Epithelial cell of proximal tubule (primary cell): Measurements from ENCODE around the gene ACHE. TPM values are rescaled to one million over a fixed set of nuclear protein-coding genes. Genes with fewer than 3 reads are reported as not detected.
"Not testable (repeated sequence)": the region's sequence is repeated elsewhere in the genome, so short reads cannot be mapped to it uniquely, and the experiment has no call there.

Experiments
- DNase-seq: peaks from one replicate; pipeline ENCODE4 v3.0.0-alpha.2; 2011; ENCODE audit warnings: low read depth
- H3K4me3 ChIP-seq: 2 replicates; pipeline ENCODE4 v1.5.1; 2011; ENCODE audit warnings: low read depth, mild to moderate bottlenecking, low read length
- total RNA-seq: library from RNA; depleted of rRNA; stranded (reverse); fragments of >200 nt; gene quantifications from 2 replicates; pipeline ENCODE4 v1.2.3, GENCODE V29; 2015
- TF ChIP-seq, protein P1 (sequence below): conservative IDR thresholded peaks from 2 replicates; pipeline ENCODE4 v1.5.1; 2012; ENCODE audit warnings: low read depth, mild to moderate bottlenecking, low read length

Gene ACHE
- total RNA-seq = 0.51 and 3.3 TPM in 2 replicates

DNA sequence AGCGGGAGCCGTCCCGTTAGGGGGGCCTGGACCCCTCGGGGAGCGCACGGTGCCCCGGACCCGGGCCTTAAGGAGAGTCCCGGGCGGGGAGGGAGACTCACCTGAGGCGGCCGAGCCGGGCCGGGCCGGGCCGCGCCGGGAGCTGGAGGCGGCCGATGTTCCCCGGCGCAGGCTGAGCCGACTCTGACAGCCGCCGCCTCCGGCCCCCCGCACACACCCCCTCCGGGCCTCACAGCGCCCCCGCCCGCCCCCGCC lies at the start of gene ACHE:
Gene ACHE, minus strand, starts transcription at position 188 of the 255 bp plus-strand sequence. CDS start 1,656 bp downstream, outside the sequence.
- H3K4me3 ChIP-seq = peak within 1 kb of the TSS; percentile 45
- TF ChIP-seq, protein P1, sequence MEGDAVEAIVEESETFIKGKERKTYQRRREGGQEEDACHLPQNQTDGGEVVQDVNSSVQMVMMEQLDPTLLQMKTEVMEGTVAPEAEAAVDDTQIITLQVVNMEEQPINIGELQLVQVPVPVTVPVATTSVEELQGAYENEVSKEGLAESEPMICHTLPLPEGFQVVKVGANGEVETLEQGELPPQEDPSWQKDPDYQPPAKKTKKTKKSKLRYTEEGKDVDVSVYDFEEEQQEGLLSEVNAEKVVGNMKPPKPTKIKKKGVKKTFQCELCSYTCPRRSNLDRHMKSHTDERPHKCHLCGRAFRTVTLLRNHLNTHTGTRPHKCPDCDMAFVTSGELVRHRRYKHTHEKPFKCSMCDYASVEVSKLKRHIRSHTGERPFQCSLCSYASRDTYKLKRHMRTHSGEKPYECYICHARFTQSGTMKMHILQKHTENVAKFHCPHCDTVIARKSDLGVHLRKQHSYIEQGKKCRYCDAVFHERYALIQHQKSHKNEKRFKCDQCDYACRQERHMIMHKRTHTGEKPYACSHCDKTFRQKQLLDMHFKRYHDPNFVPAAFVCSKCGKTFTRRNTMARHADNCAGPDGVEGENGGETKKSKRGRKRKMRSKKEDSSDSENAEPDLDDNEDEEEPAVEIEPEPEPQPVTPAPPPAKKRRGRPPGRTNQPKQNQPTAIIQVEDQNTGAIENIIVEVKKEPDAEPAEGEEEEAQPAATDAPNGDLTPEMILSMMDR = no peak
- DNase-seq = no peak

DNA sequence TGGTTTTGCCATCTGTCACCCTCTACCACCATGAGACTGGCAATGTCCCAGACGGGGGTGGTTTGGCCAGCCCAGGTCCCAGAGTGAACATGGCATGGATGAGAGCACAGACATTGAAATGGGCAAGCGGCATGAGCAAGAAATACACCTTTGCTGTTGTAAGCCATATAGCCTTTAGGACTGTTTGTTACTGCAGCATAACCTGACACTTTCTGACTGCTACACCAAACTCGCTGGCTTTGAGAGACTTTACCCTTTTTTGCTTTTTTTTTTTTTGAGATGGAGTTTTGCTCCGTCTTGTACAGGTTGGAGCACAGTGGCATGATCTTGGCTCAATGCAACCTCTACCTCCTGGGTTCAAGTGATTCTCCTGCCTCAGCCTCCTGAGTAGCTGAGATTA lies 48.5 kb upstream of the ACHE start:
- TF ChIP-seq, protein P1 = no peak
- no peak overlapping the region for H3K4me3 ChIP-seq
- no peak for DNase-seq

DNA sequence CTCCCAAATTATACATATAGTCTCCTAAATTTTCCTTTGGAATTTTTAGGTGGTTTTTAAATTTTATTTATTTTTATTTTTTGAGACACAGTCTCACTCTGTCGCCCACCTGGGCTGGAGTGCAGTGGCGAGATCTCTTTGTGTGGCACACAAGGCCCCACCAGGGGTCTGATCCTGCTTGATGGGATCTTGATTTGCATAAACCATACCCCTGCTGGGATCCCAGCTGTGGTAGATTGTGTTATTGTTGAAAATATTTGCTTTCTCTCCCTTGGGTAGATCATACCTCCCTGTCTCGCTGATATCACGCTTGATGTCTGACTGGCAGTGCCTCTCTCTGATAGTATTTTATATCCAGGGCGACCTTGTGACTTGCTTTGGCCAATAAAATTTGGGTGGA lies 48.0 kb upstream of the ACHE start:
- no peak for DNase-seq
- no peak overlapping the region for H3K4me3 ChIP-seq
- TF ChIP-seq, protein P1 = no peak

DNA sequence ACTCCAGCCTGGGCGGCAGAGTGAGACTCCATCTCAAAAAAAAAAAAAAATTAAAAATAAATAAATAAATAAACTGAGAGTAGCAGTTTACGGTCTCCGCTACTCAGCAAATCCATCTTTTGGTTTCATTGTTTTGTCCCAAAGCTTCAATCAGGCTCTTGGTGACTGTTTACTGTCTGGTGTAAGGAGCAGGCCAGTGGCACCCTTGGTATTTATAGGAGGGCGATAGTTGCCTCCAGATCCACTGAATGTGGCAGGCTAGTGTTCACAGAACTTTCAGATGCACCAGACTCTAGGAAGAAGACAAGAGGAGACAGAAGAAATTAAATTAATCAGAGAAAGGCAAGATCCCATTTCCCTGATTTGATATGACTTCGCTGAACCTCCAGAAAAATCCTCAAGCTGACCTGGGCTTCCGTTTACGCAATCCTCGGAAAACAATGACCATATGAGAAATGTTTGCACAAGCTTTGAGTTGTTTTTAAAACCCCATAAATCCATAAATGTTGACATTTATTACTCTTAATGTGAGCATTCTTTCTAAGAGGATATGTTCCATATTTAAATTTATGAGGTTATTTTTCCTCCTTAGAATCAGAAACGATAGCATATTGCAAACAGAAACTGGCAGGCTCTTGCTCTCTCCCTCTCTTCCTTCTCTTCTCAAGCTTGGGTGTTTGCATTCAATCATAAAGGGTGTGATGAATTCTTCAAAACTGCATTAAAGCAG lies 46.5 kb upstream of the ACHE start:
- DNase-seq = no peak
- no peak overlapping the region for H3K4me3 ChIP-seq
- TF ChIP-seq, protein P1 = no peak

DNA sequence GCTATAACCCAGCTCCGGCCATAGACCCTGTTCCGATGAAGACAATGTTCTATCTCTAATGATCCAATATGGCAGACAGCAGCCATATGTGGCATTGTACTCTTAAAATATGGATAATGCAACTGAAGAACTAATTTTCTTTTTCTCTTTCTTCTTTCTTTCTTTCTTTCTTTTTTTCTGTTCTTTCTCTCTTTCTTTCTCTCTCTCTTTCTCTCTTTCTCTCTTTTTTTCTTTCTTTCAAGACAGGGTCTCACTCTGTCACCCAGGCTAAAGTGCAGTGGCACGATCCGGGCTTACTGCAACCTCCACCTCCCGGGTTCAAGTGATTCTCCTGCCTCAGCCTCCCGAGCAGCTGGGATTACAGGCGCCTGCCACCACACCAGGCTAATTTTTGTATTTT lies 40.5 kb upstream of the ACHE start:
- not testable (repeated sequence) for DNase-seq, H3K4me3 ChIP-seq

DNA sequence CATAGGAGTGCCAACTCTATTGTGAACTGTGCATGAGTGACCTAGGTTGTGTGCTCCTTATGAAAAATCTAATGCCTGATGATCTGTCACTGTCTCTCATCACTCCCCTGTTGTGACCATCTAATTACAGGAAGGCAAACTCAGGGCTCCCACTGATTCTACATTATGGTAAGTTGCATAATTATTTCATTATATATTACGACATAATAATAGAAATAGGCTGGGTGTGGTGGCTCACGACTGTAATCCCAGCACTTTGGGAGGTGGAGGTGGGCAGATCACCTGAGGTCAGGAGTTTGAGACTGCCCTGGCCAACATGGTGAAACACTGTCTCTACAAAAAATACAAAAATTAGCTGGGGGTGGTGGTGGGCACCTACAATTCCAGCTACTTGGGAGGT lies 39.7 kb upstream of the ACHE start:
- DNase-seq, H3K4me3 ChIP-seq: not testable (repeated sequence)

DNA sequence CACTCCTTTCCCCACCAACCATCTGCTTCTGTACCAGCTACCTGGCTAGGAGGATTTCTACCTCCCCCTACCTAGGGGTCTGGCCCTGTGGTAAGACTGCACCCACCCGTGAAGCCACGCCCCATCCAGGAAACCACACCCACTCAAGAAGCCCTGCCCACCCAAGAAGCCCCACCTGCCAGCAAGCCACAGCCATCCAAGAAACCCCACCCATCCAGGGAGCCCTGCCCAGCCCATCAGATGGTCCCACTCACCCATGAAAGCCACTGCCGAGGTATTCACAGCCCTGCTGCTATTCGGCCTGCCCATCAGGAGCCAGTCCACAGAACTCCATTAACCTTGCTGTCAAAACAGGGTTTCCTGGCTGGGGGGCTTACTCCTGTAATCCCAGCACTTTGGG lies 38.0 kb upstream of the ACHE start:
- TF ChIP-seq, protein P1 = no peak
- no peak overlapping the region for H3K4me3 ChIP-seq
- DNase-seq = no peak

DNA sequence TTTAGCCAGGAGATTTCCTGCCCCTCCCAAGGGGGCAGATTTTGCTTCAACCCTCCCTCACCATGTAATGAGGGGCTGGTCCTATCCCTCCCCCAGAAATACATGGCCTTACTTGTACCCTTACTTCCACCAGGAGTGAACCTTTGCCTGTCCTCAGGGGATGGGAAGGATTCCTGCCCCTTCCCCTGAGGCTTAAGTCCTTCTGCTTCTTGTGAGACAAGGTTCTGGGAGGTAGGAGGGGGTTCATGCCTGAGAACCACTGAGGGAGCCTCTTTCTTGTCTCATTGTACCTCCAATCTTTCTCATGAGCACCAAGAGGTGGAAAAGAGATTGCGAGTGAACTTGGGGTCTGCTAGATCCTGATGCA lies 34.1 kb upstream of the ACHE start:
- H3K4me3 ChIP-seq = no peak overlapping the region
- TF ChIP-seq, protein P1 = no peak
- no peak for DNase-seq

DNA sequence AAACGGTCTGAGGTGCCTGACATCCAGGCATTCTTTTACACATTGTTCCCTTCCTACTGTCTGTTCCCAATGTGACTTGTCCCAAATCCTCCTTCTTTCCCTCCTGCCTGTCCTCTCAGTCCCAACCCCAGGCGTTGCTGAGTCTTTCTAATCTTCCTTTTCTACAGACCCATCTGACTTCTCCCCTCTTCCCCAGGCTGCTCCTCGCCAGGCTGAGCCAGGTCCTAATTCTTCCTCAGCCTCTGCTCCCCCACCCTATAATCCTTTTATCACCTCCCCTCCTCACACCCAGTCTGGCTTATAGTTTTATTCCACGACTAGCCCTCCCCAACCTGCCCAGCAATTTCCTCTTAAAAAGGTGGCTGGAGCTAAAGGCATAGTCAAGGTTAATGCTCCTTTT lies 27.9 kb upstream of the ACHE start:
- not testable (repeated sequence) for DNase-seq

More for the DNA sequence above, 27.9 kb upstream of the ACHE start:
- not testable (repeated sequence) for H3K4me3 ChIP-seq
